HepG2 (cell line): Measurements from ENCODE around the gene PTPRM. TPM values are rescaled to one million over a fixed set of nuclear protein-coding genes. Genes with fewer than 3 reads are reported as not detected.

Source experiments
- CEBPZ ChIP-seq: IDR thresholded peaks from 2 replicates; pipeline ENCODE4 v1.6.1; 2012; ENCODE audit warnings: low read length, improper control_type of control experiment
- FLYWCH1 ChIP-seq: sonication (generic); formaldehyde crosslinking; IDR thresholded peaks from 2 replicates; pipeline ENCODE4 v1.8.1; 2023; ENCODE audit warnings: mild to moderate bottlenecking, missing genetic modification reagents
- NFAT5 ChIP-seq: sonication (generic); formaldehyde crosslinking; IDR thresholded peaks from 2 replicates; pipeline ENCODE4 v1.4.0; 2020; ENCODE audit warnings: missing genetic modification reagents
- THAP11 ChIP-seq: IDR thresholded peaks from 2 replicates; pipeline ENCODE4 v1.6.1; 2016; ENCODE audit warnings: missing biosample characterization, missing genetic modification reagents
- ZBTB49 ChIP-seq: sonication (generic); formaldehyde crosslinking; IDR thresholded peaks from 2 replicates; pipeline ENCODE4 v1.4.0; 2020; ENCODE audit warnings: missing genetic modification reagents, borderline replicate concordance
- ZFYVE20 ChIP-seq: sonication (generic); formaldehyde crosslinking; IDR thresholded peaks from 2 replicates; pipeline ENCODE4 v1.8.0; 2023; ENCODE audit warnings: low read depth, mild to moderate bottlenecking, moderate library complexity, missing genetic modification reagents, borderline replicate concordance
- polyA plus RNA-seq, 8 experiments: library from polyadenylated mRNA; depleted of rRNA in 3 of 8; stranded (reverse) in 7 of 8; unstranded in 1 of 8; fragments of >200 nt; fragmentation: Illumina TruSeq in 4 of 8; extraction: Trizol in 4 of 8; gene quantifications; 2 replicates each; pipeline versions ENCODE4 v1.2.1 to v1.2.3, GENCODE V29; 2011 to 2016; ENCODE audit warnings: low read depth in 4 of 8, missing spikeins in 1 of 8, mixed read lengths in 1 of 8; ENCODE audit not compliant: insufficient read depth in 1 of 8
- total RNA-seq, 5 experiments: library from RNA; depleted of rRNA; stranded (reverse); fragments of >200 nt; fragmentation: Illumina TruSeq; extraction: Trizol; gene quantifications; 2 replicates each; pipeline ENCODE4 v1.2.3, GENCODE V29; 2016; ENCODE audit warnings: low read depth in 1 of 5

The PTPRM gene
- total and polyA plus RNA-seq, 2 of the 13 experiments (the other 11 are each of a cell fraction or from before 2014, with no cell fraction given) = 12.6 to 108 TPM

GRCh38 chr18:7977897-7978296 lies 410.8 kb downstream of the PTPRM start (continued):
- no peak for TF ChIP-seq FLYWCH1 (CRISPR knock-in tag)
- TF ChIP-seq THAP11 (CRISPR knock-in tag) = no peak
- TF ChIP-seq ZFYVE20 (CRISPR knock-in tag) = no peak
- no peak for TF ChIP-seq NFAT5
- no peak for TF ChIP-seq CEBPZ
- TF ChIP-seq ZBTB49 = no peak
